ENCODE results near the gene KCTD17.
A peak's percentile ranks its signal among the peaks of the same experiment; 100 is the strongest.

Gene KCTD17

DNA sequence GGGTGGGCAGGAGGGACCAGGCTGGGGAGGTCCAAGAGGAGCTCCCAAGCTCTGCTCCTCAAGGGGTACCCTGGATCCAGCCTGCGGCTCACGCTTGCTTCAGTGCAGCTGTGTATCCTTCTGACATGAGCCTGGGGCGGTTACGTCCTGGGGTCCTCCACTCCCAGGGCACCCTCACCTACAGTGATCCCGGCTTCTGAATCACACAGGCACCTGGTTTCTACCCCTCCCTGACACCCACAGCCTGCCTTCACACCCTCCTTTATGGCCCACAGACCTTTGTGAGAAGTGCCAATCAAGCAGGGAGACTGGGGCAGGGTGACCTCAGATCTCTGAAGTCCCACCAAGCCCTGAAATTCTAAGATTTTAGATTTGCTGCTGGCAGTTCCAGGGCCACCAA, 30.5 kb upstream of the KCTD17 start:
- no peak for DNase-seq

GRCh38 chr22:37021710-37022482, 29.6 kb upstream of the KCTD17 start:
- peak; percentile 40 for DNase-seq

GRCh38 chr22:37022483-37023337, 28.8 kb upstream of the KCTD17 start:
- DNase-seq, result no peak

GRCh38 chr22:37023743-37024338, 27.7 kb upstream of the KCTD17 start:
- DNase-seq, result no peak

DNA sequence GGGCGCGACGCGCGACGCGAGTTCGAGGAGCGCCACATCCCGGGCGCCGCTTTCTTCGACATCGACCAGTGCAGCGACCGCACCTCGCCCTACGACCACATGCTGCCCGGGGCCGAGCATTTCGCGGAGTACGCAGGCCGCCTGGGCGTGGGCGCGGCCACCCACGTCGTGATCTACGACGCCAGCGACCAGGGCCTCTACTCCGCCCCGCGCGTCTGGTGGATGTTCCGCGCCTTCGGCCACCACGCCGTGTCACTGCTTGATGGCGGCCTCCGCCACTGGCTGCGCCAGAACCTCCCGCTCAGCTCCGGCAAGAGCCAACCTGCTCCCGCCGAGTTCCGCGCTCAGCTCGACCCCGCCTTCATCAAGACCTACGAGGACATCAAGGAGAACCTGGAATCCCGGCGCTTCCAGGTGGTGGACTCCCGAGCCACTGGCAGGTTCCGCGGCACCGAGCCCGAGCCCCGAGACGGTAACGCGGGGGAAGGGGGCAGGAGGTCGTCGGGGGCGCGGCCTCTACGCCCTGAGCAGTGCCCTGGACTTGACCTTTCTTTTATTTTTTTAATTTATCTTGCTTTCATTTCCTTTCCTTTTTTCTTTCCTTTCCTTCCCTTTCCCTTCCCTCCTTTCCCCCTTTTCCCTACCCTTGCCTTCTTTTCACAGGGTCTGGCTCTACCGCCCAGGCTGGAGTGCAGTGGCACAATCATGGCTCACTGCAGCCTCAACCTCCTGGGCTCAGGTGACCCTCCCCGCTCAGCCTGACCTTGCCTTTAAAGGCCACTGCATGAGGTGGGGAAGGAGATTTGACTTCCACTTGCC, 27.0 kb upstream of the KCTD17 start:
- no peak for DNase-seq

- no peak for DNase-seq
Measured at GRCh38 chr22:37025500-37026070, 26.0 kb upstream of the KCTD17 start.

DNA sequence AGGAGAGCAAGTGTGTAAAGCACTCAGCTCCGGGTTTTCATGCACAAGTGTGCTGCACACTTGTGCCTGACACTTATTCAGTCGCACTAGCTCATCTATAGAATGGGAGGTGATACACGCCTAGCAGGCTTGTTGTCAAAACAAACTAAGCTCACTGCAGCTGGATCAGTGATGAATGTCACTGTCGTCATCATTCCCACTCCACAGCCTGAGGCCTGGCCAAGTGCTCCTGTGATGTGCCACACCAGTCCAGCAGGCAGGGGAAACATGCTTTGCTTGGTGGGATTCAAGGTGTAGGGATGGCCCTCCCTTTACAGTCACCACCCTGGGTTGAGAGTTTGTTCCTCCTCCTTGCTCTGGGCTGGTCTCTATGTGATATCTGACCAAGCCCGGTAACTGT, 25.2 kb upstream of the KCTD17 start:
- DNase-seq, result no peak

DNA sequence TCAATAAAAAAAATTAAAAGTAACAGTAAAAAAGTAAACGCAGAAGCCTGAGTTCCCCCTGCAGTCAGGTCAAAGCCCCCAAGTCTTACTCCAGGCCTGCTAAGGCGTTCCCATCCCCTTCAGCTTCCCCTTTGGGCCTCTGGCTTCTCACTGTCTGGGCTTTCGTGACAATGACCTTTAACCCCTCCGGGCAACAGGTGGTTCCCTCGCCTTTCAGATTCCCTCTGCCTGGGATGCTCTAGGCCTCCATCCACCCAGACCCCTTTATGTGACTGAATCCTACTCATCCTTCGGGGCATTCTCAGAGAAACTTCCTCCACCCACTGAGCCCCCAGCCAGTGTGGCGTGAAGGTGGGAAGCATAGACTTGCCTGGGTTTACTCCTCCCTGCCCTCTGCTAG, 24.0 kb upstream of the KCTD17 start:
- no peak for DNase-seq

DNA sequence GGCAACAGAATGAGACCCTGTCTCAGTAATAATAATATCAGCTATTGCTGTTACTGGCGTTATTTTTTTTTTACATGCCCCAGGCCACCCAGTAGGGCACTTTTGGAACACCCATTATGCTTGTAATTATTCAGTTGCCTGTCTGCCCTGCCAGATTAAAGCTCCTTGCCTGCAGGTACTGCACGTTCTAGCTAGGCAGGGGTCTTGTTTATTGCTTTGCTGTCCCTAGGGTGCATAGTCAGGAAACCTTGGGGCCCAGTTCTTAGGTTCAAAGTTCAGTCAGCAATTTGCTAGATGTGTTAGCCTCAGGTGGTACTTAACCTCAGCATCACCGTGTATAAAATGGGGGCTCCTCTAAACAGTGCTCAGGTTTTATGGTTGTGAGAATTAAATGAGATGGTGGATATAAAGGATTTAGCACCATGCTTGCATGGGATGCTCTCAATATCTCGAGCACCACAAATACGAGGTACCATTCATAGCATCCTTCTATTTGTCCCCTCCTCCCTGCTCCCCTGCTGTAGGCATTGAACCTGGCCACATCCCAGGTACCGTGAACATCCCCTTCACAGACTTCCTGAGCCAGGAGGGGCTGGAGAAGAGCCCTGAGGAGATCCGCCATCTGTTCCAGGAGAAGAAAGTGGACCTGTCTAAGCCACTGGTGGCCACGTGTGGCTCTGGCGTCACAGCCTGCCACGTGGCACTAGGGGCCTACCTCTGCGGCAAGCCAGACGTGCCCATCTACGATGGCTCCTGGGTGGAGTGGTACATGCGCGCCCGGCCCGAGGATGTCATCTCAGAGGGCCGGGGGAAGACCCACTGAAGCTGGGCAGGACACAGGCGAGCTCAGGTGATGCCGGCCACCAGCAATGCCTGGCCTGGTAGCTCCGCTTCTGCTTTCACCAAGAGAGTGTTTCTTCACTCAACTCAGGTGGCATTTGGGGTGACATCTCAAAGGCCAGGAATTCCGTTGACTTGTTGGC, 22.6 kb upstream of the KCTD17 start:
- DNase-seq, result no peak

DNA sequence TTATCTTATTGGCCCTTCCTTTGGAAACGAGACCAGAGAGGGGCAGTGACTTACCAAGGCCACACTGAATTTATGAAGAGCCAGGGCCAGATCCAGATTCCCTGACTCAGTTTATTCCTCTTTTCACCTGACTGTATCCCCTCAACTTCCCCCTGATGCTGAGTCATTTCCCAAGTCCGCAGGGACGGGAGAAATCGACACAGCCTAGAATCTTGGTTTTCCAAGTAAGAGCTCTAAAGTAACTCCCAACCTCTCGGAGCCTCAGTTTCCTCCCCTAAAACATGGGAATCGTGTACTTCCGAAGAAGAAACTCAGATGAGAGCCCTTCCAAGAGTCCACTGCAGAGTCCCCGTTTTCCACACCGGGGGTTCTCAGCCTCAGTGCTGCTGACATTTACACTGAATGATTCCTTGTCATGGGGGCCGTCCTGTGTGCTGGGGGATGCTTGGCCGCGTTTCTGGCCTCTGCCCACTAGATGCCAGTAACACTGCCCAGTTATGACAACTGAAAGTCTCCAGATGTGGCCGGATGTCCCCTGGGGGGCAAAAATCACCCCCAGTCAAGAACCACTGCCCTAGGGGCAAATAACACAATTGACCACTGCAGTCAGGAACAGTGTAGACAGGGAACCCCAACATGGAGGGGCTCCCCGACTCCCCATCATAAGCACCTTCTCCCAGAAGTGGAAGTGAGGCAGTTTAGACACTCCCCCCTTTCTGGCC, 20.8 kb upstream of the KCTD17 start:
- DNase-seq, result no peak

GRCh38 chr22:37032134-37032534, 19.4 kb upstream of the KCTD17 start:
- DNase-seq, result no peak

- no peak for DNase-seq
Measured at GRCh38 chr22:37032535-37033460, 18.7 kb upstream of the KCTD17 start.

DNA sequence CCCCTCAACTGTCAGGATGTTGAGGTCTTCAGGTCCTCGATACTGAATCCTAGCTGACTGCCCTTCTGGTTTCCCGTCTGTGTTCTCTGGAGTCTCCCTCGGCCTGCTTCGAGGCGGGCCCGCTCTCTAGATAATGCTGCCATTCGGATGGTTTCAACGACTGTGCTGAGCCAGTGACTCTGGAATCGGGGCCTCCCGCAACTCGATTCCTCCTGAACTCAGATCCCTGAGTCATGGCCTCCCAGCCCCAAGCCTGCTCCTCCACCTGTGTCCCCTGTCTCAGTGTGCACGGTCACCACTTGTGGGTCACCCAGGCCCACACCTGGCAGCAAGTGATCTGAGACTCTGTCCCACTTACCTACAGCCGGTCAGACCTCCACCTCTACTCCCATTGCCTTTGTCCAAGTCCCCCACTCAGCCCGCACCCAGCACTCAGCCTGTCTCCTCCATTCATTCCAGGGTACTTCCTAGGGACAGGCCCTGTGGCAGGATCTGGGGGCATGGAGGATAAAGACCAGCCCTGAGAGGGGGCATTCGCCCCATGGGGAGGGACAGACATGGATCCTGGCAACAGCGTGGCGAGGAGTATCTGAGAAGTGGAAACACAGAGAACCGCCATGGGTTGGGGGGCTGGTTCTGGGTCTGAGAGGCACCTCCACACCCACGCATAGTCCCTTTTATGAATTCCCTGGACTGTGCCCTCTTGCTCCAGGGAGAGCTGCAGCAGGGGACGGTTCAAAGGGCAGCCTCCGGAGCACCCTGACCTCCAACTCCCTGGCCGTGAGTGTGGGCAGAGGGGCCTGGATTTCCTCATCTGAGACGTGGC, 17.7 kb upstream of the KCTD17 start:
- DNase-seq, result no peak

GRCh38 chr22:37036655-37037377, 14.7 kb upstream of the KCTD17 start:
- DNase-seq, result no peak

- no peak for DNase-seq
Measured at GRCh38 chr22:37037669-37038068, 13.9 kb upstream of the KCTD17 start.

DNA sequence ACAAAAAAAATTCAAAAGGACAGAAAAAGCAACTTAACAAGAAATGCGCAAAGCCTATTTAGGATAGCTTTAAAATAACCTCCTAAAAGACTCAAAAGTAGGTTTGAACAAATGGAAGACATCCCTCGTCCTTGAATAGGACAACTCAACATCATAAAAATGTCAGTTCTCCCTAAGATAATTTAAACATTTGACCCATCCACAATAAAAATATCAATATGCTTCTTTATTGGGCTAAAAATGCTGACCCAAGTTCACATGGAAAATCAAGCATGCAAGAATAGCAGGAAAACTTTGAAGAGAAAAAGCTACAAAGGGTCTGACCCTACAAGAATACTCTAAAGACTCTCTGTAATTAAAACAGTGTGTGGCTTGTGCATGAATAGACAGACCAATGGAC, 12.1 kb upstream of the KCTD17 start:
- DNase-seq, result no peak

GRCh38 chr22:37043209-37043827, 8.2 kb upstream of the KCTD17 start:
- no peak for DNase-seq
